ENCODE data around the gene EPPIN.

- TF ChIP-seq SUZ12 (IDR thresholded peaks at IDR 0.05) (no peak), FOXM1 (IDR thresholded peaks at IDR 0.05; ENCODE audit: borderline replicate concordance) (no peak), TARDBP (IDR thresholded peaks at IDR 0.05) (no peak), SP1 (IDR thresholded peaks at IDR 0.05) (no peak)
Measured at GRCh38 chr20:45506398-45506797, 40.8 kb downstream of the EPPIN start.

Data from HEK293T (cell line).